H7 (cell line): ENCODE data around the gene MYH13. TPM values are rescaled to one million over a fixed set of nuclear protein-coding genes. Genes with fewer than 3 reads are reported as not detected.

ENCODE experiments used
- DNase-seq: peaks from one replicate; pipeline ENCODE4 v3.0.0; 2012
- H3K27me3 ChIP-seq: 2 replicates; pipeline ENCODE4 v1.6.0; 2011; ENCODE audit warnings: mild to moderate bottlenecking, low read length; ENCODE audit not compliant: control insufficient read depth, insufficient read depth
- H3K36me3 ChIP-seq: replicated peaks from 2 replicates; pipeline ENCODE4 v1.5.1; 2011; ENCODE audit warnings: low read length; ENCODE audit not compliant: control insufficient read depth, insufficient read depth
- H3K4me3 ChIP-seq: 2 replicates; pipeline ENCODE4 v1.5.1; 2011; ENCODE audit warnings: low read depth, mild to moderate bottlenecking, control low read depth, low read length, moderate library complexity; ENCODE audit not compliant: insufficient read depth
- total RNA-seq: library from RNA; depleted of rRNA; stranded (reverse); fragments of >200 nt; shearing (Covaris generic); gene quantifications from 2 replicates; pipeline ENCODE4 v1.2.3, GENCODE V29; 2014; rRNA removed

Gene MYH13
- 0.22 TPM in 1 of 2 replicates, not detected in the other for total RNA-seq

DNA sequence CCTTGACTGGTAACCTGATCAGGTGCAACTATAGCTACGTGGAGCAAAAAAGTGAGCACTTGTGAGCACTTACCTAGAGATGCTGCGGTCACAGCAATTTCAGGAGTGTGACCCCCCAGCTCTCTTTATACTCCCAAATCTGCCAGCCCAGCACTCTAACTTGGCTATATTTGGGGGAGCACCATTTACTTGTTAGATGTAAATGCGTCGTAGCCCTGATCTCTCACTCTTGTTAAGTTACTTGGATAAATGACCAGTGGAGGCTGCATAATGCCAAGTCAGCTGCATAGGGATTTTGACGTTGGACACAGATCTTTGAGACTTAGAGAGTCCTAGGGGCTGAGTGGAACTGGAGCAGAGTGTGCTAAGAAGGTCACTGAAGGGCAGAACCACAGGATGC lies at the start of gene MYH13:
Gene MYH13, minus strand, starts transcription at position 101 of the 400 bp plus-strand sequence. CDS start 8,476 bp downstream, outside the sequence.
- Histone ChIP-seq H3K4me3 (no peak within 1 kb of the TSS), H3K27me3 (no peaks in the 10 kb centered on the region), H3K36me3 (no peaks in the 10 kb centered on the region)
- no peak for DNase-seq

DNA sequence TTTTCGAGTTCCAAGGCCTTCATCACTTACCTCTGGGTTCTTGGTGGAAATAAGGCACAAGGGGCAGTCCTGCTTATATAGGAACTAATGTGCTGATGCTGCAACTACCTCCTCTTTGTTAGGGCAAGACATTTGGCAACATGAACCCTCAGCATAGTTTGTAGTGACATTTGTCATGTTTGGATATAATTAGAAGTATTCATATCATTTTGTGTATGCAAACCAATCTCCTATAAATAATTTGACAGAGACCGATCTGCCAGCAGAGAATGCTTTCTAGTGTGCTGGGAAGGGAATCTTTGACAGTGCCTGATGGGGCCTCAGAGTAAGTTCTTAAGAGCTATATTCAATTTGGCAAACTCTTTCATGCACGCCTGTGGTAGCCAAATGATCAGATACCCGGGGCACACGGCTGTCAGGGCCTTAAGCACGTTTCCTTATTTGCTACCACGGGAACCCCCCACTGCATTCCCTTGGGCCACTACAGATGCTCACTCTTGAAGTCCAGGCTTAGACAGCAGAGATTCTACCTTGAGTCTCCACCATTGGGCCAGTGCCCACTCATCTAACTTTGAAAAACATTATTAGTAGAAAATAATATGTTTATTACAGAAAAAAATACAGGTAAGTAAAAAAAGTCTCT lies 49.2 kb upstream of the MYH13 start, which contains the start of gene MYH8:
Gene MYH8, minus strand, starts transcription at position 51 of the 643 bp plus-strand sequence. CDS start 1,723 bp downstream, outside the sequence.
- DNase-seq = no peak

DNA sequence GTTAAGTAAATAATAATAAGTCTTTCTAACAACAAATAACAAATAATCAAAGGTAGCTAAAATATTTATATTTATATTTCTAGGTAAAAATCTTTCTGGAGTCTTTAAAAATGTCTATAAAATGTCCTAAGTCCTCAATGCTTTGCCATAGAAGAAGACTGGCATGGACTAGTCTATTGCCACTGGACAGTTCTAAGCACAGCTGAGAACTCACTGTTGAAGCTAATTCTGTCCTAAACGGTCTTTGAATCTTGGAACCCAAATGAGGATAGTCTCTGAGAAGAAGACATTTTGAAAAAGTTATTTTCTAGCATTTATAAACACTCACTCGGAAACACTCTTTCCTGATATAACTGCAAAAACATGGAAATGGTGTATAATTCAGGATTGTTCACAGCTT lies 48.4 kb upstream of the MYH13 start:
- H3K36me3 ChIP-seq = no peaks in the 10 kb centered on the region
- H3K4me3 ChIP-seq = no peak overlapping the region
- DNase-seq = no peak
- H3K27me3 ChIP-seq = no peaks in the 10 kb centered on the region

More for the DNA sequence above, 49.2 kb upstream of the MYH13 start, which contains the start of gene MYH8:
- no peak within 1 kb of the TSS for H3K4me3 ChIP-seq
- no peaks in the 10 kb centered on the region for H3K27me3 ChIP-seq
- H3K36me3 ChIP-seq = no peaks in the 10 kb centered on the region

DNA sequence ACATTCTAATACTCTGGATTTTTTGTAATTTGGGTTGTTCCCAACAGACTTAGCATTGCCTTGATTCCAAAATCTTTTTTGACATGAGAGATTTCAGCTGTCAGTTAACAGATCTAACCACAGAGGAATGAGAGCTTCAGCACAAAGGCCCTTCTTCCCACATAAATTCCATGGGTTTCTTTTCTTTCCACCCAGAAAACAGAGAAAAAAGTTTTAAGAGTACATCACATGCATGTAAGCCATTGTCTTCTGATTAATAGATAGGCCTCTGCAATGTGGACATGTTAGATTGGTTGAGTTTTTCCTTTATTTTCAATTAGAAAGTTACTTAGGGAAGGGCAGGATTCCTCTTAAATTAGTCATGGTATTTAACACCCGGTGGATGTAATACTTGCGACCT lies 48.0 kb upstream of the MYH13 start:
- Histone ChIP-seq H3K4me3 (no peak overlapping the region), H3K27me3 (no peaks in the 10 kb centered on the region), H3K36me3 (no peaks in the 10 kb centered on the region)
- no peak for DNase-seq

DNA sequence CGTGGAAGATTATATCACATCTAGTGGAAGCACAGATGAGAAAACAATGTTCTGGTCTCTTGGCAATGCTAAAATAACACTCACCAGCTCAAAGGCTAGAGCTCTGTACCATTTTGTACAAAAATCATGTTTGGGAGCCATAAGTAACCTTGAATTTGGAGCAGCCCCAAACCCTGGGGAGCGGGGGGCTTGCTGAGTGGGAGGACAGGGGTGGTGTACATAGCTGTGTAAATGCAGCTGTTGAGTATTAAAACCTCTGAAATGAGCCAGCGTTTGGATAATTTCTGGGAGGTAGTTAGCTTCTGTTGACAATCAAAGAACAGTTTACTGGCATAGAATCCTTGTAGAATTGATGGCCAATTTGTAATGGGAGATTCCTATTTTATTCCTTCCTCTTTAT lies 44.6 kb upstream of the MYH13 start:
- Histone ChIP-seq H3K27me3 (no peaks in the 10 kb centered on the region), H3K36me3 (no peaks in the 10 kb centered on the region), H3K4me3 (no peak overlapping the region)
- no peak for DNase-seq

DNA sequence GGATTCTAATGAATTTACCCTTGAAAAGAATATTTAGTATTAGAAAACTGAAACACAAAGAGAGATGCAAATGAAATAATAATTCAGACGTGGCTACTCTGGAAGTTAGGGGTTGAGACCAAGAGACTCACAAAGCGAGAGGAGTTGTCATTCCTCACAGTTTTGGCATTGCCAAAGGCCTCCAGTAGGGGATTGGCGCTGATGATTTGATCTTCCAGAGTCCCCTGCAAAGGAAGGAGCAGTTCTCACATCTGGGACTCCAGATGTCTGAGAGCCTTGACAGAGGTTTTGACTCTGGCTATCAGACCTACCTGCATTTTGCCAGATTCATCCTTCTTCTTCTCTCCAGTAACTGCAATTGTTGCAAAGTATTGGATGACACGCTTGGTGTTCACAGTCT lies 42.4 kb upstream of the MYH13 start:
- no peak overlapping the region for H3K4me3 ChIP-seq
- no peak for DNase-seq
- H3K27me3 ChIP-seq = no peaks in the 10 kb centered on the region
- no peaks in the 10 kb centered on the region for H3K36me3 ChIP-seq

DNA sequence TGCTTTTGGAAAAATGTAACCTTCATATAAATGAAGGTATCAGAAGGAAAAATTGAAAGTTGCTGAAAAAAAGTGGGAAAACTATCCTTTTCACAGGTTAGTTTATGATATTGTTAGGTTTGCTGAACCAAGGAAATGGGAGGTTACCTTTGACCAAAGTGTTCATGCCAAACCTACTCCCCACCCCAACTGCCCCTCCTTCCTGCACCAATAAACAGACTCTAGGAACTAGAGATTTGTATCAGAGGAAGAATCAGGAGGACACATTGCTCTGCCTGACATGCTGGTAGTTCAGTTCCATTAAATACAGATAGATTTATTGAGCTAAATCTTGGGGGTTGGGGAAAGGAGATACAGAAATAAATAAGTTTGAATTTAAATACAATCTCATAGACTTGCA lies 30.8 kb upstream of the MYH13 start:
- no peaks in the 10 kb centered on the region for H3K36me3 ChIP-seq
- H3K27me3 ChIP-seq = no peaks in the 10 kb centered on the region
- DNase-seq = no peak
- no peak overlapping the region for H3K4me3 ChIP-seq

DNA sequence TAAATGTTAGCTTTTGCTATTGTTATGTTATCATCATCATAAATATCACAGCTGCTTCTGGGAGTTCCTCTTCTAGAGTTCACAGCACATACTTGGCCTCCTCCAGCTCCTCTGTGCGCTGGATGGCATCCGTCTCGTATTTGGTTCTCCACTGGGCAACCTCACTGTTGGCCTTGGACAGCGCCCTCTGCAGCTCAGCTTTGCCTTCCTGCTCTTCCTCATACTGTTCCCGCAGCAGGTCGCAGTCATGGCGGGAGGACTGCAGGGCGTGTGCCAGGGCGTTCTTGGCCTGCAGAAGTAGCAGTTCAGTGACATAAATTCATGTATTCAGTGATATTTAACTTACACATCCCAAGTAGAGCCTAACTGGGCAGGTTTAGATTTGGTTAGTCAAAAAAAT lies 25.5 kb upstream of the MYH13 start:
- H3K4me3 ChIP-seq = no peak overlapping the region
- no peaks in the 10 kb centered on the region for H3K27me3 ChIP-seq
- DNase-seq = peak; percentile 22
- no peaks in the 10 kb centered on the region for H3K36me3 ChIP-seq

DNA sequence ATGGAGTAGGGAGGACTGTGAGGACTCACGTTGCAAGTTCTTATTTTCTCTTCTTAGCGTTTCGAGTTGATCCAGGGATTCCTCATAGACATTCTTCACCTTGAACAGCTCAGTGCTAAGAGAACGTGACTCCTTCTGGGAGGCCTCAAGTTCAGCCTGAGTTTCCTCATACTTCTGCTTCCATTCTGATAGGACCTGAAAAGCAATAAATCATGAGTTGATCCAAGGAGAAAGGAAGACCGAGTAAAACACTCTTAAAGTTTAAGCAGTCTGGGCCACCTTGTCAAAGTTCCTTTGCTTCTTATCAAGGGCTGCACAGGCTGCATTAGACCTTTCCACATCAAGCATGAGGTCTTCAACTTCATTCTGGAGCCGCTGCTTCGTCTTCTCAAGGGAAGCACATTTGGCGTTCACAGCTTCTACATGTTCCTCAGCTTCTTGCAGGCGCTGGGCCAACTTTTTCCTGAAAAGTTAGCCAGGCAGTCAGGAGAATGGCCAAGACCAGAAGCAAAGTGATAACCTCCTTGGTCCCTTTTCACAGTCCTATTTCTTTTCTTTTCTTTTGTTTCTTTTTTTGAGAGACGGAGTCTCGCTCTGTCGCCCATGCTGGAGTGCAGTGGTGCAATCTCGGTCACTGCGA lies 23.8 kb upstream of the MYH13 start:
- H3K4me3 ChIP-seq = no peak overlapping the region
- H3K36me3 ChIP-seq = no peaks in the 10 kb centered on the region
- DNase-seq = no peak
- H3K27me3 ChIP-seq = no peaks in the 10 kb centered on the region

DNA sequence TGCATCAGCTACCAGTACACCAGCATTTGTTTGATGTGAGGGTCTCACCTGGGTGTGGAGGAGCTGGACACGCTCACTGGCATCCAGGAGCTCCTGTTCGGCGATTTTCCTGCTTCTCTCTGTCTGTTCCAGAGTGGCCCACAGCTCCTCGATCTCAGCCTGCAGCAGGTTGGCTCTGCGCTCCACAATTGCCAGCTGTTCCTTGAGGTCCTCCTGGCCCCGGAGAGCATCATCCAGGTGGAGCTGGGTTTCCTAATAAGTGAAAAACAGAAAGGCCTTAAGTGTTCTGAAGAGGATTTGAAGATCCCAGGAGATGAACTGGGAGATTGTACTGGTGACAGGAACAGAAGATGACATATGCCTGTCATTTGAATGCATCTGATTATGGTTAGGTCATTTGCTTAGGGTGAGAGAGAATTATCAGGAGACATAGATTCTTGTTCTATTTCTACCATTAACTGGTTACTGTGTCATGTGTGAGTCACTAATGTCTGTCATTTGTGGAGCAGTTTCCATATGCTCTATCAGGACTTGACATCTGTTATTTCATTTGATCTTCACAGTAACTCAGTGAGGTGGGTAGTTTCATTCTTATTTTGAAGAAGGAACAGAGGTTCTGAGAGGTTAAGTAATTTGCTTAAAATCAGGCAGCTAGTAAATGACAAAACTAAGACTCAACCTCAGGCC lies 21.5 kb upstream of the MYH13 start:
- no peak for DNase-seq
- no peaks in the 10 kb centered on the region for H3K36me3 ChIP-seq
- H3K27me3 ChIP-seq = no peaks in the 10 kb centered on the region
- no peak overlapping the region for H3K4me3 ChIP-seq

DNA sequence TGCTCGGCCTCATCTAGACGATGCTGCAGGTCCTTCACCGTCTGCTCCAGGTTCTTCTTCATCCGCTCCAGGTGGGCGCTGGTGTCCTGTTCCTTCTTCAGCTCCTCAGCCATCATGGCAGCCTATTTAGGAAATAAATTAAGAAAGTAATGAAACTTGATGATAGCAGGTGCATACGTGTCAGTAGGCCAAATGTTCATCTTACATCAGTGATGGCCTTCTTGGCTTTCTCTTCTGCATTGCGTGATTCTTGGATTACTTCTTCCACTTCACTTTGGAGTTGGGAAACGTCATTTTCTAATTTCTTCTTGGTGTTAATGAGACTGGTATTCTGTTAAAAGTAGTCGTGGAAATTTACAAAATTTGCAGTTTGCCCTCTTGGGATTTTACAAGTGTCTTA lies 20.1 kb upstream of the MYH13 start:
- Histone ChIP-seq H3K36me3 (no peaks in the 10 kb centered on the region), H3K27me3 (no peaks in the 10 kb centered on the region), H3K4me3 (no peak overlapping the region)
- no peak for DNase-seq

DNA sequence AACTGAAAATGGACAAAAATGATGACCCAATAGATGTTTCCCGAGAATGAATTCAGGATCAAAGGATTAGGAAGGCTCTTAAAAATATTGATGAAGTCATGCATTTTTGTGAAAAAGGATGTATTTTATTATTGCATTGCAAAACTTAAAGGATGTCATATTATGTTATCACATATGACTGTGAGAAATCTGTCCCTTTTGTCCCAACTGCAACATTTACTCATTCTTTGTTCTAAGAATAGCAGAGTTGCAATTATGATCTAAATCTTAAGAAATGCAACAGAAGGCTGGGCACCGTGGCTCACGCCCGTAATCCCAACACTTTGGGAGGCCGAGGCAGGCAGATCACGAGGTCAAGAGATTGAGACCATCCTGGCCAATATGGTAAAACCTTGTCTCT lies 13.1 kb upstream of the MYH13 start:
- Histone ChIP-seq H3K36me3 (no peaks in the 10 kb centered on the region), H3K27me3 (no peaks in the 10 kb centered on the region), H3K4me3 (no peak overlapping the region)
- no peak for DNase-seq

DNA sequence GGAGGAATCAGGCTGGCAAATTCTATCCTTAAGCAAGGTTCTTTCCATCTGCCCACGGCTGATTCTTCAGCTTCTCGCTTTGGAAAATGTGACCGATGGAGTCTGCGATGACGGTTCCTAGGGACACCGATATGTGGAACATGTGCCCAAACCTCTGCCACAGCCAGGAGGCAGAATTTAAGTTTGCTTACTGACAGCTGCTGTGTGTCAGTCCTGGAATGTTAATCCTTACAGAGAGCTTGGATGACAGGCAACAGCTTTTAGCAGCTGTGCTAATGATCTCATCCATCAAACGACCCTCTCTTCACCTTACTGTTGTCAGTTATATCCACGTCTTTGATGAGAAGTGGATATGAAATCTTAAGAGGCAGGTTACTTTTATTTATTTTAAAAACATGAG lies 11.4 kb upstream of the MYH13 start:
- no peak overlapping the region for H3K4me3 ChIP-seq
- H3K36me3 ChIP-seq = no peaks in the 10 kb centered on the region
- DNase-seq = peak; percentile 16
- H3K27me3 ChIP-seq = no peaks in the 10 kb centered on the region

DNA sequence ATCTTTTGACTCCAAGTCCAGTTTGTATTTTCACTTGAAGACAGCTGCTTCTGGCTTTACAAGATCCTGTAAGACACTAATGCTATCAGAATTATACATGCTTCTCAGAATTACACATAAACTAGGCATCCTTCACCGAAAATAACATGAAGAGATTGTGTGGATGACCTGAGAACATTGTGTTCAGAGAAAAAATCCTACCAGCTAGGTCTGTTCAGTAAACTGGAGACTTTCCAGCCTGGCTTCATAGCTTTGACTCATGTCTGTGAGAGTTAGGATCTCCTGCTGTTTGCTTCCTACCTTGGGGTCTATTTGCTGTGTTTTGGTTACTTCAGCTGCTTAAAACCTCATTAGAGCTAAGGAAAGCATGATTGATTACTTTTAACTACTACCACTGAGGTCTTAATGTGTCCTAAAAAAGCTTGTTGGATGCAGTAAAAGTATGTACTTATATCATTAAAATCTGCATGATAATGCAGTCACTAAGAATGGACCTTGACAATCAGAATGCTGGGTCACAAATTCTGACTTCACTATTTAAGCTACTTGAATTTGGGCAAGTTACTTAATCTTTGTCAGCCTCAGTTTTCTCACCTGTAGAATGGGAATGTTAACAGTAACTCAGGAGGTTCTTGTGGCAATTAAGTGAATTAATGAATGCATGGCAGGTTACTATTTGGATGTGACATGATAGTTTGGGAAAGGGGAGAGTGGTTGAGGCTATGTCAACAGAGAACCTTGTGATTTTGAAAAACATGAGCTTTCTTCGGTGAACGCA lies 8.0 kb upstream of the MYH13 start:
- Histone ChIP-seq H3K4me3 (no peak overlapping the region), H3K36me3 (no peaks in the 10 kb centered on the region), H3K27me3 (no peaks in the 10 kb centered on the region)
- DNase-seq = no peak
